GM23338 (cell line): ENCODE results near the gene CAMKK2. TPM values are rescaled to one million over a fixed set of nuclear protein-coding genes. Genes with fewer than 3 reads are reported as not detected.

Source experiments
- ATAC-seq: fragments of 200-7000 bp; cut with Tn5 transposase; 3 replicates; pipeline ENCODE4 v1.9.1; 2020
- DNase-seq: peaks from one replicate; pipeline ENCODE4 v3.0.0-alpha.2; 2015; ENCODE audit warnings: low spot score
- H2AFZ ChIP-seq: fragments of 200-600 bp; sonication (generic); 2 replicates; pipeline ENCODE4 v1.8.0; 2016; ENCODE audit warnings: antibody characterized with exemption, mild to moderate bottlenecking, moderate library complexity
- H3F3A ChIP-seq: fragments of 200-600 bp; sonication (generic); replicated peaks from 2 replicates; pipeline ENCODE4 v1.8.0; 2017; ENCODE audit warnings: antibody characterized with exemption, mixed run types, low read depth
- H3K27ac ChIP-seq: fragments of 200-600 bp; sonication (generic); 2 replicates; pipeline ENCODE4 v1.6.1; 2016; ENCODE audit warnings: low read depth
- H3K27me3 ChIP-seq: fragments of 200-600 bp; sonication (generic); 2 replicates; pipeline ENCODE4 v1.8.0; 2016; ENCODE audit warnings: mild to moderate bottlenecking, mixed run types, moderate library complexity; ENCODE audit not compliant: insufficient read depth
- H3K36me3 ChIP-seq: fragments of 200-600 bp; sonication (generic); 2 replicates; pipeline ENCODE4 v1.8.0; 2016; ENCODE audit warnings: mild to moderate bottlenecking; ENCODE audit not compliant: insufficient read depth
- H3K4me1 ChIP-seq: fragments of 200-600 bp; sonication (generic); 2 replicates; pipeline ENCODE4 v1.8.0; 2016; ENCODE audit warnings: mild to moderate bottlenecking, moderate library complexity; ENCODE audit not compliant: insufficient read depth
- H3K4me2 ChIP-seq: fragments of 200-600 bp; sonication (generic); 2 replicates; pipeline ENCODE4 v1.7.1; 2017; ENCODE audit warnings: mixed run types
- H3K4me3 ChIP-seq: fragments of 200-600 bp; sonication (generic); 2 replicates; pipeline ENCODE4 v1.6.1; 2016; ENCODE audit warnings: mixed run types
- H3K79me2 ChIP-seq: fragments of 200-600 bp; sonication (generic); replicated peaks from 2 replicates; pipeline ENCODE4 v1.8.0; 2017; ENCODE audit warnings: mild to moderate bottlenecking; ENCODE audit not compliant: insufficient read depth
- H3K9me2 ChIP-seq: fragments of 200-600 bp; sonication (generic); 2 replicates; pipeline ENCODE4 v1.8.0; 2017; ENCODE audit not compliant: insufficient read depth
- H4K20me1 ChIP-seq: fragments of 200-600 bp; sonication (generic); replicated peaks from 2 replicates; pipeline ENCODE4 v1.8.0; 2017; ENCODE audit warnings: mild to moderate bottlenecking; ENCODE audit not compliant: insufficient read depth
- H3K27ac Mint-ChIP-seq: 2 replicates; pipeline ENCODE4 v1.8.0; 2020; ENCODE audit warnings: inconsistent platforms, mild to moderate bottlenecking, moderate library complexity, mixed read lengths
- H3K27me3 Mint-ChIP-seq: 3 replicates; pipeline ENCODE4 v1.8.0; 2022; ENCODE audit warnings: low read depth, mild to moderate bottlenecking, moderate library complexity, mixed read lengths, inconsistent platforms; ENCODE audit not compliant: insufficient read depth, poor library complexity
- H3K36me3 Mint-ChIP-seq: 3 replicates; pipeline ENCODE4 v1.8.0; 2021; ENCODE audit warnings: low read depth, mild to moderate bottlenecking, inconsistent platforms, moderate library complexity, mixed read lengths
- H3K4me1 Mint-ChIP-seq: 3 replicates; pipeline ENCODE4 v1.8.0; 2020; ENCODE audit warnings: mild to moderate bottlenecking, inconsistent platforms, mixed read lengths
- H3K4me3 Mint-ChIP-seq: 3 replicates; pipeline ENCODE4 v1.8.0; 2021; ENCODE audit warnings: moderate library complexity, mild to moderate bottlenecking, inconsistent platforms, mixed read lengths
- H3K9me3 Mint-ChIP-seq: 3 replicates; pipeline ENCODE4 v1.8.0; 2020; ENCODE audit warnings: moderate library complexity, mild to moderate bottlenecking, inconsistent platforms, mixed read lengths
- CREB1 ChIP-seq: fragments of 250-450 bp; sonication (Bioruptor Pico); IDR thresholded peaks from 2 replicates; pipeline ENCODE4 v1.5.0; 2020; ENCODE audit warnings: low read depth, mild to moderate bottlenecking, moderate library complexity
- CTCF ChIP-seq, 2 experiments: fragments of 200-600 bp in 1 of 2; sonication (generic) in 1 of 2; conservative IDR thresholded peaks; 2 replicates each; pipeline versions ENCODE4 v1.5.1 to v1.6.1; 2016 to 2017; ENCODE audit warnings: antibody characterized with exemption in 2 of 2, low read depth in 2 of 2, mild to moderate bottlenecking in 2 of 2, moderate library complexity in 1 of 2
- EZH2phosphoT487 ChIP-seq: fragments of 200-600 bp; sonication (generic); IDR thresholded peaks from one replicate; pipeline ENCODE4 v1.8.1; 2018; ENCODE audit warnings: antibody characterized with exemption; ENCODE audit not compliant: unreplicated experiment
- NANOG ChIP-seq: IDR thresholded peaks from 2 replicates; pipeline ENCODE4 v1.6.1; 2016; ENCODE audit warnings: antibody characterized with exemption, borderline replicate concordance
- POLR2AphosphoS5 ChIP-seq: IDR thresholded peaks from 2 replicates; pipeline ENCODE4 v1.6.1; 2016; ENCODE audit warnings: antibody characterized with exemption, low read depth
- ZNF114 ChIP-seq: fragments of 250-450 bp; sonication (Bioruptor Pico); IDR thresholded peaks from 2 replicates; pipeline ENCODE4 v1.5.0; 2020; ENCODE audit warnings: mild to moderate bottlenecking, moderate library complexity
- ZNF331 ChIP-seq: fragments of 250-450 bp; sonication (Bioruptor Pico); IDR thresholded peaks from 2 replicates; pipeline ENCODE4 v1.5.0; 2020; ENCODE audit warnings: low read depth, mild to moderate bottlenecking, moderate library complexity
- long read RNA-seq: library from polyadenylated mRNA; unstranded; transcript quantifications from one replicate; pipeline ENCODE4 v2.0.0, GENCODE V29; 2020; ENCODE audit not compliant: unreplicated experiment
- polyA plus RNA-seq: library from polyadenylated mRNA; unstranded; fragments of >200 nt; fragmentation: Nextera tagmentation; extraction: Ambion mirVana; gene quantifications from 2 replicates; pipeline ENCODE4 v1.2.1, GENCODE V29; 2016
- total RNA-seq: library from RNA; depleted of rRNA; stranded (reverse); fragments of >200 nt; shearing (Covaris generic); gene quantifications from 2 replicates; pipeline ENCODE4 v1.2.3, GENCODE V29; 2014; rRNA removed
- TF ChIP-seq, protein P1 (sequence below): fragments of 250-450 bp; sonication (Bioruptor Pico); IDR thresholded peaks from 2 replicates; pipeline ENCODE4 v1.5.0; 2020; ENCODE audit warnings: mild to moderate bottlenecking, moderate library complexity

Gene CAMKK2
- 18.5 and 26.4 TPM in 2 replicates for total RNA-seq
- polyA plus RNA-seq, result 9.5 and 10.3 TPM in 2 replicates
- long read RNA-seq, partial matches to known transcripts, result 1 of 8 reads
- long read RNA-seq, other reads (novel, unspliced or antisense), result 4 of 8 reads

- H3K27me3 ChIP-seq, result no peaks in the 10 kb centered on the region
- TF ChIP-seq CREB1 (no peak), NANOG (no peak), EZH2phosphoT487 (no peak), POLR2AphosphoS5 (peak; percentile 76), CTCF (conservative IDR thresholded peaks at IDR 0.05; ENCODE audit: low read depth in 2 of 2) (peak in 1 of 2 experiments; percentile 13; a peak in 1 of 4 replicates)
These were observed at the start of gene CAMKK2 for GRCh38 chr12:121296618-121297434. CAMKK2 (minus strand) TSS chr12:121296709; CDS start chr12:121274526, 22,183 bp downstream.

GRCh38 chr12:121345151-121345815 is 48.8 kb upstream of the CAMKK2 start:
- Mint-ChIP-seq H3K4me1 (no peaks in the 10 kb centered on the region), H3K27ac (no peak overlapping the region), H3K4me3 (no peak overlapping the region), H3K36me3 (peaks cover 52% of the 10 kb centered on the region), H3K9me3 (no peaks in the 10 kb centered on the region), H3K27me3 (no peaks in the 10 kb centered on the region)
- peaks cover 27% of the 10 kb centered on the region for H3K36me3 ChIP-seq
- H3K4me2 ChIP-seq, result no peak overlapping the region
- H4K20me1 ChIP-seq, result peaks cover 23% of the 10 kb centered on the region
- H3K4me1 ChIP-seq, result no peaks in the 10 kb centered on the region
- H2AFZ ChIP-seq, result no peak overlapping the region
- ATAC-seq (no peak), DNase-seq (no peak)
- no peaks in the 10 kb centered on the region for H3K9me2 ChIP-seq
- no peak overlapping the region for H3K27ac ChIP-seq
- no peaks in the 10 kb centered on the region; the same call in 1 of the 2 replicates for H3F3A ChIP-seq
- no peaks in the 10 kb centered on the region for H3K27me3 ChIP-seq
- peaks cover 29% of the 10 kb centered on the region for H3K79me2 ChIP-seq
- H3K4me3 ChIP-seq, result no peak overlapping the region
- TF ChIP-seq CREB1 (no peak), ZNF331 (CRISPR knock-in tag) (no peak), ZNF114 (CRISPR knock-in tag) (no peak)
- TF ChIP-seq, protein P1, sequence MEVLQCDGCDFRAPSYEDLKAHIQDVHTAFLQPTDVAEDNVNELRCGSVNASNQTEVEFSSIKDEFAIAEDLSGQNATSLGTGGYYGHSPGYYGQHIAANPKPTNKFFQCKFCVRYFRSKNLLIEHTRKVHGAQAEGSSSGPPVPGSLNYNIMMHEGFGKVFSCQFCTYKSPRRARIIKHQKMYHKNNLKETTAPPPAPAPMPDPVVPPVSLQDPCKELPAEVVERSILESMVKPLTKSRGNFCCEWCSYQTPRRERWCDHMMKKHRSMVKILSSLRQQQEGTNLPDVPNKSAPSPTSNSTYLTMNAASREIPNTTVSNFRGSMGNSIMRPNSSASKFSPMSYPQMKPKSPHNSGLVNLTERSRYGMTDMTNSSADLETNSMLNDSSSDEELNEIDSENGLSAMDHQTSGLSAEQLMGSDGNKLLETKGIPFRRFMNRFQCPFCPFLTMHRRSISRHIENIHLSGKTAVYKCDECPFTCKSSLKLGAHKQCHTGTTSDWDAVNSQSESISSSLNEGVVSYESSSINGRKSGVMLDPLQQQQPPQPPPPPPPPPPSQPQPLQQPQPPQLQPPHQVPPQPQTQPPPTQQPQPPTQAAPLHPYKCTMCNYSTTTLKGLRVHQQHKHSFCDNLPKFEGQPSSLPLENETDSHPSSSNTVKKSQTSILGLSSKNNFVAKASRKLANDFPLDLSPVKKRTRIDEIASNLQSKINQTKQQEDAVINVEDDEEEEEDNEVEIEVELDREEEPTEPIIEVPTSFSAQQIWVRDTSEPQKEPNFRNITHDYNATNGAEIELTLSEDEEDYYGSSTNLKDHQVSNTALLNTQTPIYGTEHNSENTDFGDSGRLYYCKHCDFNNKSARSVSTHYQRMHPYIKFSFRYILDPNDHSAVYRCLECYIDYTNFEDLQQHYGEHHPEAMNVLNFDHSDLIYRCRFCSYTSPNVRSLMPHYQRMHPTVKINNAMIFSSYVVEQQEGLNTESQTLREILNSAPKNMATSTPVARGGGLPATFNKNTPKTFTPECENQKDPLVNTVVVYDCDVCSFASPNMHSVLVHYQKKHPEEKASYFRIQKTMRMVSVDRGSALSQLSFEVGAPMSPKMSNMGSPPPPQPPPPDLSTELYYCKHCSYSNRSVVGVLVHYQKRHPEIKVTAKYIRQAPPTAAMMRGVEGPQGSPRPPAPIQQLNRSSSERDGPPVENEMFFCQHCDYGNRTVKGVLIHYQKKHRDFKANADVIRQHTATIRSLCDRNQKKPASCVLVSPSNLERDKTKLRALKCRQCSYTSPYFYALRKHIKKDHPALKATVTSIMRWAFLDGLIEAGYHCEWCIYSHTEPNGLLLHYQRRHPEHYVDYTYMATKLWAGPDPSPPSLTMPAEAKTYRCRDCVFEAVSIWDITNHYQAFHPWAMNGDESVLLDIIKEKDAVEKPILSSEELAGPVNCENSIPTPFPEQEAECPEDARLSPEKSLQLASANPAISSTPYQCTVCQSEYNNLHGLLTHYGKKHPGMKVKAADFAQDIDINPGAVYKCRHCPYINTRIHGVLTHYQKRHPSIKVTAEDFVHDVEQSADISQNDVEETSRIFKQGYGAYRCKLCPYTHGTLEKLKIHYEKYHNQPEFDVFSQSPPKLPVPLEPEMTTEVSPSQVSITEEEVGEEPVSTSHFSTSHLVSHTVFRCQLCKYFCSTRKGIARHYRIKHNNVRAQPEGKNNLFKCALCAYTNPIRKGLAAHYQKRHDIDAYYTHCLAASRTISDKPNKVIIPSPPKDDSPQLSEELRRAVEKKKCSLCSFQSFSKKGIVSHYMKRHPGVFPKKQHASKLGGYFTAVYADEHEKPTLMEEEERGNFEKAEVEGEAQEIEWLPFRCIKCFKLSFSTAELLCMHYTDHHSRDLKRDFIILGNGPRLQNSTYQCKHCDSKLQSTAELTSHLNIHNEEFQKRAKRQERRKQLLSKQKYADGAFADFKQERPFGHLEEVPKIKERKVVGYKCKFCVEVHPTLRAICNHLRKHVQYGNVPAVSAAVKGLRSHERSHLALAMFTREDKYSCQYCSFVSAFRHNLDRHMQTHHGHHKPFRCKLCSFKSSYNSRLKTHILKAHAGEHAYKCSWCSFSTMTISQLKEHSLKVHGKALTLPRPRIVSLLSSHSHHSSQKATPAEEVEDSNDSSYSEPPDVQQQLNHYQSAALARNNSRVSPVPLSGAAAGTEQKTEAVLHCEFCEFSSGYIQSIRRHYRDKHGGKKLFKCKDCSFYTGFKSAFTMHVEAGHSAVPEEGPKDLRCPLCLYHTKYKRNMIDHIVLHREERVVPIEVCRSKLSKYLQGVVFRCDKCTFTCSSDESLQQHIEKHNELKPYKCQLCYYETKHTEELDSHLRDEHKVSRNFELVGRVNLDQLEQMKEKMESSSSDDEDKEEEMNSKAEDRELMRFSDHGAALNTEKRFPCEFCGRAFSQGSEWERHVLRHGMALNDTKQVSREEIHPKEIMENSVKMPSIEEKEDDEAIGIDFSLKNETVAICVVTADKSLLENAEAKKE (CRISPR knock-in tag), result no peak

More at GRCh38 chr12:121296618-121297434, at the start of gene CAMKK2:
- Histone ChIP-seq H3K4me1 (peaks cover 9% of the 10 kb centered on the region), H3K4me2 (peak within 1 kb of the TSS; percentile 97), H3K27ac (peak within 1 kb of the TSS; percentile 89), H3F3A (peaks cover 6% of the 10 kb centered on the region; the same call in 1 of the 2 replicates), H3K4me3 (peak within 1 kb of the TSS; percentile 95), H3K9me2 (no peaks in the 10 kb centered on the region), H3K79me2 (peaks cover 25% of the 10 kb centered on the region), H4K20me1 (no peaks in the 10 kb centered on the region; the same call in 1 of the 2 replicates), H2AFZ (peak within 1 kb of the TSS; percentile 98), H3K36me3 (no peaks in the 10 kb centered on the region; the same call in 1 of the 2 replicates)
- H3K4me1 Mint-ChIP-seq, result peaks cover 5% of the 10 kb centered on the region; the same call in 2 of the 3 replicates
- H3K9me3 Mint-ChIP-seq, result no peaks in the 10 kb centered on the region
- peaks cover 11% of the 10 kb centered on the region for H3K27me3 Mint-ChIP-seq
- peak; percentile 65 for ATAC-seq
- H3K4me3 Mint-ChIP-seq, result peak within 1 kb of the TSS; percentile 87
- DNase-seq, result peak; percentile 90
- no peaks in the 10 kb centered on the region for H3K36me3 Mint-ChIP-seq
- no peak within 1 kb of the TSS for H3K27ac Mint-ChIP-seq
